Measurements from ENCODE around the gene ANAPC4.
"Not testable (repeated sequence)": the region's sequence is repeated elsewhere in the genome, so short reads cannot be mapped to it uniquely, and the experiment has no call there.

Gene ANAPC4

GRCh38 chr4:25376754-25377571 lies at the start of gene ANAPC4:
Gene ANAPC4, plus strand, starts transcription at chr4:25377263. Its CDS starts 165 bp downstream, at chr4:25377428.
- peak; percentile 90 for DNase-seq

- not testable (repeated sequence) for DNase-seq
Measured at GRCh38 chr4:25328463-25328862, 48.6 kb upstream of the ANAPC4 start.

GRCh38 chr4:25330335-25330734 lies 46.7 kb upstream of the ANAPC4 start:
- no peak for DNase-seq

- DNase-seq = no peak
Measured at GRCh38 chr4:25330905-25331808, 45.9 kb upstream of the ANAPC4 start.

- DNase-seq = no peak
Measured at GRCh38 chr4:25343671-25344070, 33.4 kb upstream of the ANAPC4 start.

- no peak for DNase-seq
Measured at GRCh38 chr4:25345744-25346143, 31.3 kb upstream of the ANAPC4 start.

GRCh38 chr4:25346913-25347312 lies 30.1 kb upstream of the ANAPC4 start:
- DNase-seq = no peak

- no peak for DNase-seq
Measured at GRCh38 chr4:25347473-25347872, 29.6 kb upstream of the ANAPC4 start.

- no peak for DNase-seq
Measured at GRCh38 chr4:25347971-25348370, 29.1 kb upstream of the ANAPC4 start.

- DNase-seq = no peak
Measured at GRCh38 chr4:25350561-25350960, 26.5 kb upstream of the ANAPC4 start.

GRCh38 chr4:25351777-25352416 lies 25.2 kb upstream of the ANAPC4 start:
- no peak for DNase-seq

- no peak for DNase-seq
Measured at GRCh38 chr4:25356068-25356467, 21.0 kb upstream of the ANAPC4 start.

- DNase-seq = peak; percentile 87
Measured at GRCh38 chr4:25358515-25359275, 18.4 kb upstream of the ANAPC4 start.

- DNase-seq = no peak
Measured at GRCh38 chr4:25361253-25361652, 15.8 kb upstream of the ANAPC4 start.

- peak; percentile 40 for DNase-seq
Measured at GRCh38 chr4:25367004-25367621, 9.9 kb upstream of the ANAPC4 start.

- no peak for DNase-seq
Measured at GRCh38 chr4:25367877-25368276, 9.2 kb upstream of the ANAPC4 start.

GRCh38 chr4:25368315-25368714 lies 8.7 kb upstream of the ANAPC4 start:
- DNase-seq = no peak

- peak; percentile 16 for DNase-seq
Measured at GRCh38 chr4:25370242-25370641, 6.8 kb upstream of the ANAPC4 start.

GRCh38 chr4:25372549-25372948 lies 4.5 kb upstream of the ANAPC4 start:
- not testable (repeated sequence) for DNase-seq

- DNase-seq = no peak
Measured at GRCh38 chr4:25377572-25378436, 741 bp downstream of the ANAPC4 start.

- no peak for DNase-seq
Measured at GRCh38 chr4:25378437-25378743, 1.3 kb downstream of the ANAPC4 start.

All from NCI-H2029 (cell line).